Neutrophil (primary cell): Measurements from ENCODE around the gene WDFY4.

ENCODE experiments used
- H3K27ac ChIP-seq: fragments of 200-600 bp; sonication (generic); 2 replicates; pipeline ENCODE4 v1.5.1; 2016; ENCODE audit warnings: mild to moderate bottlenecking, moderate library complexity
- H3K27me3 ChIP-seq: fragments of 200-600 bp; sonication (generic); 2 replicates; pipeline ENCODE4 v1.6.0; 2016; ENCODE audit warnings: mild to moderate bottlenecking
- H3K36me3 ChIP-seq: fragments of 200-600 bp; sonication (generic); 2 replicates; pipeline ENCODE4 v1.5.1; 2017
- H3K4me1 ChIP-seq, 2 experiments: fragments of 200-600 bp in 1 of 2; sonication (generic) in 1 of 2; 1 replicate in 1 of 2; 2 replicates in 1 of 2; pipeline versions ENCODE4 v1.5.1 to v1.6.1; 2013 to 2016; ENCODE audit warnings: low read depth in 1 of 2, low read length in 1 of 2, mild to moderate bottlenecking in 1 of 2, moderate library complexity in 1 of 2; ENCODE audit not compliant: control insufficient read depth in 1 of 2, insufficient read depth in 1 of 2
- H3K4me3 ChIP-seq, 2 experiments: fragments of 200-600 bp in 1 of 2; sonication (generic) in 1 of 2; 1 replicate in 1 of 2; 2 replicates in 1 of 2; pipeline ENCODE4 v1.5.1; 2013 to 2016; ENCODE audit warnings: low read depth in 1 of 2, low read length in 1 of 2, mild to moderate bottlenecking in 1 of 2, moderate library complexity in 1 of 2
- H3K9me3 ChIP-seq: fragments of 200-600 bp; sonication (generic); 2 replicates; pipeline ENCODE4 v1.5.1; 2016
- TF ChIP-seq, protein P1 (sequence below): fragments of 200-600 bp; sonication (generic); IDR thresholded peaks from 2 replicates; pipeline ENCODE4 v1.5.1; 2016; ENCODE audit warnings: antibody characterized with exemption

Gene WDFY4

GRCh38 chr10:49023071-49023470 is 338.4 kb downstream of the WDFY4 start:
- H3K9me3 ChIP-seq = no peaks in the 10 kb centered on the region
- no peak overlapping the region for H3K4me3 ChIP-seq
- TF ChIP-seq, protein P1, sequence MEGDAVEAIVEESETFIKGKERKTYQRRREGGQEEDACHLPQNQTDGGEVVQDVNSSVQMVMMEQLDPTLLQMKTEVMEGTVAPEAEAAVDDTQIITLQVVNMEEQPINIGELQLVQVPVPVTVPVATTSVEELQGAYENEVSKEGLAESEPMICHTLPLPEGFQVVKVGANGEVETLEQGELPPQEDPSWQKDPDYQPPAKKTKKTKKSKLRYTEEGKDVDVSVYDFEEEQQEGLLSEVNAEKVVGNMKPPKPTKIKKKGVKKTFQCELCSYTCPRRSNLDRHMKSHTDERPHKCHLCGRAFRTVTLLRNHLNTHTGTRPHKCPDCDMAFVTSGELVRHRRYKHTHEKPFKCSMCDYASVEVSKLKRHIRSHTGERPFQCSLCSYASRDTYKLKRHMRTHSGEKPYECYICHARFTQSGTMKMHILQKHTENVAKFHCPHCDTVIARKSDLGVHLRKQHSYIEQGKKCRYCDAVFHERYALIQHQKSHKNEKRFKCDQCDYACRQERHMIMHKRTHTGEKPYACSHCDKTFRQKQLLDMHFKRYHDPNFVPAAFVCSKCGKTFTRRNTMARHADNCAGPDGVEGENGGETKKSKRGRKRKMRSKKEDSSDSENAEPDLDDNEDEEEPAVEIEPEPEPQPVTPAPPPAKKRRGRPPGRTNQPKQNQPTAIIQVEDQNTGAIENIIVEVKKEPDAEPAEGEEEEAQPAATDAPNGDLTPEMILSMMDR = no peak
- peaks cover 12% of the 10 kb centered on the region in 2 experiments for H3K4me1 ChIP-seq
- H3K27ac ChIP-seq = no peak overlapping the region
- H3K27me3 ChIP-seq = peaks cover 5% of the 10 kb centered on the region
- no peaks in the 10 kb centered on the region for H3K36me3 ChIP-seq

GRCh38 chr10:49023752-49024151 is 339.1 kb downstream of the WDFY4 start:
- Histone ChIP-seq H3K27ac (no peak overlapping the region), H3K9me3 (no peaks in the 10 kb centered on the region), H3K36me3 (no peaks in the 10 kb centered on the region), H3K4me3 (no peak overlapping the region), H3K27me3 (peaks cover 5% of the 10 kb centered on the region), H3K4me1 (peaks cover 12% of the 10 kb centered on the region in 2 experiments)
- TF ChIP-seq, protein P1 = no peak

GRCh38 chr10:49024484-49024883 is 339.8 kb downstream of the WDFY4 start:
- peaks cover 5% of the 10 kb centered on the region for H3K27me3 ChIP-seq
- H3K4me1 ChIP-seq = peaks cover 12% of the 10 kb centered on the region in 2 experiments
- no peaks in the 10 kb centered on the region for H3K36me3 ChIP-seq
- no peak overlapping the region for H3K4me3 ChIP-seq
- no peaks in the 10 kb centered on the region for H3K9me3 ChIP-seq
- TF ChIP-seq, protein P1 = no peak
- H3K27ac ChIP-seq = no peak overlapping the region

DNA sequence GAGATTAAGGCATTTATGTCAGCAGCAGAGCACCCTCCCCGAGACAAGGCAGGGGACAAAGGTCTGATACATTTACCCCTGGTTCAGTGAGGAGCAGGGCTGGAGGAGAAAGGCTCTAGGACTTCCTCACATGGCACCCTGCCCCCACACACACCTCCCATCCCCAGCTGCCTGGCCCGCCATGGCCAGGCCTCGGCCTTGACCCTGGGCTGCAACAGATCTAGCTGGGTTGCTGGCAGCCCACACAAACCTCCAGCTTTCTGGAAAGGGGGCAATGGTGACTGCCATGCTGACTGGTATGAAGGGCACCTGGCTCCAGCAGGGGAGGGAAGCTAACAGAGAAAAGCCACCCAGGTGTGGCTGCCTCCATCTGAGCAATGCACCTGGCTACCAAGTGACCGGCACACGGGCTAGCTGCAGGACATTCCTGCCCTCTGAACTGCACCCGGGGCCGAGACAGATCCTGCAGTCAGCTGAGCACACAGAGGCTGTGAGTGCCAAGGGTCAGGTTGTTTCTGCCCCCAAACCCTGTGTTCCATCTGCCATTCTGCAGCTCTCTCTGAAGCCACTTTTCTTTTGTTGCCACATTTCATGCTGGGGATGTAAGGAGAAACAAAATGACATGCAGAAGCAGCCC is 340.8 kb downstream of the WDFY4 start:
- Histone ChIP-seq H3K36me3 (no peaks in the 10 kb centered on the region), H3K9me3 (no peaks in the 10 kb centered on the region), H3K4me3 (no peak overlapping the region), H3K27me3 (peaks cover 5% of the 10 kb centered on the region), H3K27ac (no peak overlapping the region), H3K4me1 (peaks cover 12% of the 10 kb centered on the region in 2 experiments)
- TF ChIP-seq, protein P1 = no peak

- H3K9me3 ChIP-seq = no peaks in the 10 kb centered on the region
These were observed 344.0 kb downstream of the WDFY4 start for GRCh38 chr10:49028639-49029038.

More at GRCh38 chr10:49028639-49029038, 344.0 kb downstream of the WDFY4 start:
- Histone ChIP-seq H3K27me3 (no peaks in the 10 kb centered on the region), H3K4me3 (no peak overlapping the region), H3K36me3 (no peaks in the 10 kb centered on the region), H3K27ac (no peak overlapping the region), H3K4me1 (peaks cover 12% of the 10 kb centered on the region in 2 experiments)
- TF ChIP-seq, protein P1 = no peak
